Measurements from ENCODE around the gene LRP1.

LRP1 gene

GRCh38 chr12:57116580-57117281 lies 11.6 kb upstream of the LRP1 start:
- TF ChIP-seq POLR2AphosphoS5 (IDR thresholded peaks at IDR 0.05; ENCODE audit: low read depth, low read length) (no peak), FOXP2 (optimal IDR thresholded peaks at IDR 0.05; ENCODE audit: borderline replicate concordance, extremely low read depth, extremely low read length, insufficient read depth) (no peak), TAF1 (IDR thresholded peaks at IDR 0.05; ENCODE audit: borderline replicate concordance, insufficient read depth, low read length) (no peak), SIN3A (IDR thresholded peaks at IDR 0.05; ENCODE audit: borderline replicate concordance, insufficient read depth, low read length) (no peak), REST (IDR thresholded peaks at IDR 0.05; ENCODE audit: insufficient read depth in 1 of 2, low read depth in 2 of 2, low read length in 2 of 2) (no peak)

GRCh38 chr12:57118711-57119271 lies 9.5 kb upstream of the LRP1 start:
- TF ChIP-seq REST (IDR thresholded peaks at IDR 0.05; ENCODE audit: insufficient read depth in 1 of 2, low read depth in 2 of 2, low read length in 2 of 2) (no peak), POLR2AphosphoS5 (IDR thresholded peaks at IDR 0.05; ENCODE audit: low read depth, low read length) (no peak), FOXP2 (optimal IDR thresholded peaks at IDR 0.05; ENCODE audit: borderline replicate concordance, extremely low read depth, extremely low read length, insufficient read depth) (no peak), TAF1 (IDR thresholded peaks at IDR 0.05; ENCODE audit: borderline replicate concordance, insufficient read depth, low read length) (no peak), SIN3A (IDR thresholded peaks at IDR 0.05; ENCODE audit: borderline replicate concordance, insufficient read depth, low read length) (no peak)

GRCh38 chr12:57119294-57120085 lies 8.8 kb upstream of the LRP1 start:
- TF ChIP-seq TAF1 (IDR thresholded peaks at IDR 0.05; ENCODE audit: borderline replicate concordance, insufficient read depth, low read length) (no peak), POLR2AphosphoS5 (IDR thresholded peaks at IDR 0.05; ENCODE audit: low read depth, low read length) (no peak), REST (IDR thresholded peaks at IDR 0.05; ENCODE audit: insufficient read depth in 1 of 2, low read depth in 2 of 2, low read length in 2 of 2) (no peak), SIN3A (IDR thresholded peaks at IDR 0.05; ENCODE audit: borderline replicate concordance, insufficient read depth, low read length) (no peak), FOXP2 (optimal IDR thresholded peaks at IDR 0.05; ENCODE audit: borderline replicate concordance, extremely low read depth, extremely low read length, insufficient read depth) (no peak)

- no peak for TF ChIP-seq REST (IDR thresholded peaks at IDR 0.05; ENCODE audit: insufficient read depth in 1 of 2, low read depth in 2 of 2, low read length in 2 of 2)
- TF ChIP-seq FOXP2 (optimal IDR thresholded peaks at IDR 0.05; ENCODE audit: borderline replicate concordance, extremely low read depth, extremely low read length, insufficient read depth), result no peak
- TF ChIP-seq SIN3A (IDR thresholded peaks at IDR 0.05; ENCODE audit: borderline replicate concordance, insufficient read depth, low read length), result no peak
- TF ChIP-seq POLR2AphosphoS5 (IDR thresholded peaks at IDR 0.05; ENCODE audit: low read depth, low read length), result no peak
Observed at GRCh38 chr12:57123813-57124212, 4.5 kb upstream of the LRP1 start.

Data from PFSK-1 (cell line).